GM12865 (cell line): Measurements from ENCODE around the gene INPP4B.

Experiments
- DNase-seq: peaks from one replicate; pipeline ENCODE4 v3.0.0; 2010; ENCODE audit warnings: low read depth
- H3K4me3 ChIP-seq: 2 replicates; pipeline ENCODE4 v1.5.1; 2011; ENCODE audit warnings: mild to moderate bottlenecking, low read depth, low read length, control low read depth
- TF ChIP-seq, protein P1 (sequence below): IDR thresholded peaks from 2 replicates; pipeline ENCODE4 v1.5.1; 2011; ENCODE audit warnings: low read length, control low read depth, low read depth, inconsistent platforms; ENCODE audit not compliant: insufficient read depth; ENCODE audit errors: missing control alignments

Gene INPP4B

DNA sequence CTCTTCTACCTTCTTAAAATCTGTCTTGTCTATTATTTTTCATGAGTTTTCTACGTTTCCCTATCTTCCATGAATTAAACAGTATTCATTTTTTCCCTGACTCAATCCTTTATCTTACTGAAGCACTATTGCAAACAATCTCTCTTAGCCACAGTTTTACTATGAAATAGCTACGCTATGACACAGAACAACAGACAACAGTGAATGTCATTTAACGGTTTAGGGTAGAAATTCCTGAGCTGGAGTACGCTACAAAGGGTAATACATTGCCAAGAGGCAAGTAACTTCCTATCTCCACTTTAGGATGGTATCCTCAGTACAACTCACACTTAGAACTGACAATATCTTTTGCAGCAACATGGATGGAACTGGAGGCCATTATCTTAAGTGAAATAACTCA is 552.6 kb downstream of the INPP4B start:
- H3K4me3 ChIP-seq = no peak overlapping the region
- TF ChIP-seq, protein P1, sequence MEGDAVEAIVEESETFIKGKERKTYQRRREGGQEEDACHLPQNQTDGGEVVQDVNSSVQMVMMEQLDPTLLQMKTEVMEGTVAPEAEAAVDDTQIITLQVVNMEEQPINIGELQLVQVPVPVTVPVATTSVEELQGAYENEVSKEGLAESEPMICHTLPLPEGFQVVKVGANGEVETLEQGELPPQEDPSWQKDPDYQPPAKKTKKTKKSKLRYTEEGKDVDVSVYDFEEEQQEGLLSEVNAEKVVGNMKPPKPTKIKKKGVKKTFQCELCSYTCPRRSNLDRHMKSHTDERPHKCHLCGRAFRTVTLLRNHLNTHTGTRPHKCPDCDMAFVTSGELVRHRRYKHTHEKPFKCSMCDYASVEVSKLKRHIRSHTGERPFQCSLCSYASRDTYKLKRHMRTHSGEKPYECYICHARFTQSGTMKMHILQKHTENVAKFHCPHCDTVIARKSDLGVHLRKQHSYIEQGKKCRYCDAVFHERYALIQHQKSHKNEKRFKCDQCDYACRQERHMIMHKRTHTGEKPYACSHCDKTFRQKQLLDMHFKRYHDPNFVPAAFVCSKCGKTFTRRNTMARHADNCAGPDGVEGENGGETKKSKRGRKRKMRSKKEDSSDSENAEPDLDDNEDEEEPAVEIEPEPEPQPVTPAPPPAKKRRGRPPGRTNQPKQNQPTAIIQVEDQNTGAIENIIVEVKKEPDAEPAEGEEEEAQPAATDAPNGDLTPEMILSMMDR = no peak
- no peak for DNase-seq

GRCh38 chr4:142292231-142292630 is 553.9 kb downstream of the INPP4B start:
- DNase-seq = no peak
- H3K4me3 ChIP-seq = no peak overlapping the region
- TF ChIP-seq, protein P1 = no peak

DNA sequence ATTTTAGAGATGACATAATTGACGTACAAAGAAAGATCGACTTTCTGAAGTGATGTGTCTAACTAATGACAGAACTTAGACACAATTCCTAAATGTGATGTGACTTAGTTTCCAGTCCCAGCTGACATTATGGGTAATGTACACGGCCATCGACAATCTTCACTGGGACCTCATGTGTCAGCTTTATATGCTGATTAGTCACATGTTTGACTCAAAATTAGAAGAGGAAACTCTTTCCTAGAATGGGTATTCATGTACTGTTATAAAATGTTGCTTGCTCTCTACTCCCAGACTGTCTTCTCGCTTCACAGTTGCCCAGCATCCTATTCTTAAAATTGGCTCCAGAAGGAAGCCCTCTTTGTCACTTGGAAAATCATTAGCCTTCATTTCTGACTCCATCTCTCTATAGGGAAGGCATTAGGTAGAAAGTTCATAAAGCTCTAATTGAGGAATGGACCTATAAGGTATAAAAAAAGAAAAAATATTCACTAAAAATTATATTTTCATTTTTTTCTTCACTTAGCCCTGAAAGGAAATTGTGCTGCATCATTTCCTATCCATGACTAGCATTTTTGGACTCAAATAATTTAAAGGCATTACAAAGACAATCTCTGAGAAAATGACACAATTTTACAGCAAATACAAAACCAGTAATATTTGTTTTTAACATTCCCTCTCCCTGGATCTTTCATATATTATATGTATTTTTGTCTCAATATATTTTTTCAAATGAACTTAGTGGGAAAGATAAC is 554.6 kb downstream of the INPP4B start:
- TF ChIP-seq, protein P1 = no peak
- no peak overlapping the region for H3K4me3 ChIP-seq
- DNase-seq = no peak

DNA sequence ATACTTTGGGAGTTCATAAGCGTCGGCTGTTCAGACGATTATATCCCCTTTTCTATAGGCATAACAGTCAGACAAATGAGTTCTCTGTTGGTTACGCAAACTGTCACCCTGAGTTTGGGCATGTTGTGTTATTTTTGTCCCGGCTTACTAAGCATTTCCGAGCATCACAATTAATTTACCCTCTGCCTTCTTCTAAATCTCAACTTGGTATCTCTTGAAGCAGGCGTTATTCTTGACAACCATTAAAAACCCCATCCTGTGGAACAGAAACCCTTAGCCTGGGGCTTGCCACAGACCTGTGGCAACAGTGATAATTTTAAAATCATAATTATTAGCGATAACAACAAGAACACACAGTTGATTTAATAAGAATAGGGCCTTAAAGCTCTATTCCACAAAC is 558.7 kb downstream of the INPP4B start:
- TF ChIP-seq, protein P1 = no peak
- no peak for DNase-seq
- H3K4me3 ChIP-seq = no peak overlapping the region

DNA sequence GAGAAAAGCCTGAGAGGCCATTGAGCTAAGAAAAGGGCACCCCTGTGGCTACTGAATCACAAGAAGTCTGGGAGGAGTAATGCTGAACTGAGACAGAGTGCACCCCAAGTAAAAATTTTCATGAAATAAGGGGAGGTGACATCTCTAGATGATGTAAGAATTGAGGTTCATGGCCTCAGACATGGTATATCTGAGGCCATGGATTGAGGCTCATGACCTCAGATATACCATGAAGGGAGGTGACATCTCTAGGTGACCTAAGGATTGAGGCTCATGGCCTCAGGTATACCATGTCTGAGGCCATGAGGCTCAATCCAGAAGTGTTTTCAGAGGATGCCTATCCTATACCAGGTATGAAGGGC is 560.9 kb downstream of the INPP4B start:
- DNase-seq = no peak
- TF ChIP-seq, protein P1 = no peak
- H3K4me3 ChIP-seq = no peak overlapping the region

- H3K4me3 ChIP-seq = no peak overlapping the region
- TF ChIP-seq, protein P1 = no peak
- no peak for DNase-seq
Measured at GRCh38 chr4:142284402-142285221, 561.5 kb downstream of the INPP4B start.
